Measurements from ENCODE around the gene FAM170B.

The FAM170B gene

GRCh38 chr10:49128854-49129253 lies 5.0 kb downstream of the FAM170B start:
- no peak overlapping the region for H3K4me3 ChIP-seq (ENCODE audit: low read depth, low read length)
- no peak overlapping the region for H3K27ac ChIP-seq (ENCODE audit: extremely low read depth, low read depth, low read length)
- no peaks in the 10 kb centered on the region for H3K4me1 ChIP-seq (ENCODE audit: control insufficient read depth, insufficient read depth, low read length)
- H3K9me3 ChIP-seq (ENCODE audit: control insufficient read depth, insufficient read depth, low read depth, low read length) = no peaks in the 10 kb centered on the region
- no peak for TF ChIP-seq BCL11B (tag by site-specific recombination; IDR thresholded peaks at IDR 0.05; ENCODE audit: low read depth)
- TF ChIP-seq SP2 (tag by site-specific recombination; IDR thresholded peaks at IDR 0.05) = no peak
- TF ChIP-seq GLIS2 (tag by site-specific recombination; IDR thresholded peaks at IDR 0.05) = no peak
- ChIA-PET CTCF (no interaction called here), POLR2A (no interaction called here)
- H3K36me3 ChIP-seq (ENCODE audit: control insufficient read depth in 2 of 2, insufficient read depth in 1 of 2, low read length in 2 of 2) = no peaks in the 10 kb centered on the region

DNA sequence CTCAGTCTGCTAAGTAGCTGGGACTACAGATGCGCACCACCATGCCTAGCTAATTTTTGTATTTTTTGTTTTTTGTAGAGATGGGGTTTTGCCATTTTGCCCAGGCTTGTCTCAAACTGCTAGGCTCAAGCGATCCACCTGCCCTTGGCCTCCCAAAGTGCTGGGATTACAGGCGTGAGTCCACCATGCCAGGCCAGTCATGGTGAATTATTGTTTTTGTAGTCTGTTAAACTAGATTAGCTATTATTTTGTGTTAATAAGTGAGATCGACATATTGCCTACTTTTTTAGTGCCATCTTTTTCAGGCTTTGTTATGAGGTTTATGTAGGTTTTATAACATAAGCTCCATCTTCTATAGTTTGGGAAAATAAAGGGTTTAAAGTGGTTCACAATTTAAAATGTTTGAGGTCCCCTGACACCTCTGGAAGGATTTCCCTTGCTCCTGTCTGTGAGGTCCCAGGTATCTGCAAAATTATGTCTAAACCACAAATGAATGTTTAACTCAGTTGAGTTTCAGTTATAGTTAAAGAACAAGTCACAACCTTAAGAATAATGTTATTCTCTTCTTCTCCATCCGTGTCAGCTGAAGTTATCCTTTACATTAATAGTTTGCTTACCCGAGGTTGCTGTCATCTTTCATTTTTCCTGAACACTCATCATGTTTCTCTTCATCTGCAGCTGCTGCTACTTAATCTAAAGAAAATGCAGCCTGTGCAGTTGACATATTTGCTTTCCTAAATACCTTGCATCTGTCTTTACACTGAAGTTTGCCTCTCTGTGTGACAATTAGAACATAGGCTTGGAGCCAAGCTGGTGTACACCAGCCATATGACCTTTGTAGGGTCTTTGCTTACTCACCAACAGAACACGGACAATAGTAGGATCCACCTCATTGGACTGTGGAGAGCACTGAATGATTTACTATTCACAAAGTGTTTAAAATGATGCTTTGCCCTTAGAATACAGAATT lies 9.6 kb downstream of the FAM170B start:
- CTCF ChIA-PET = interaction anchor here (0.5 kb wide), 1 partner anchor 468 kb away, joined by 6 read pairs; no protein-coding TSS in a partner anchor
- H3K4me1 ChIP-seq (ENCODE audit: control insufficient read depth, insufficient read depth, low read length) = no peaks in the 10 kb centered on the region
- no peaks in the 10 kb centered on the region for H3K9me3 ChIP-seq (ENCODE audit: control insufficient read depth, insufficient read depth, low read depth, low read length)
- TF ChIP-seq ZNF335 (tag by site-specific recombination; conservative IDR thresholded peaks at IDR 0.05) (no peak), ZNF394 (tag by site-specific recombination; IDR thresholded peaks at IDR 0.05; ENCODE audit: borderline replicate concordance) (no peak), ZNF114 (tag by site-specific recombination; IDR thresholded peaks at IDR 0.05) (no peak), KLF7 (tag by site-specific recombination; IDR thresholded peaks at IDR 0.05; ENCODE audit: borderline replicate concordance) (no peak), ZNF132 (tag by site-specific recombination; IDR thresholded peaks at IDR 0.05; ENCODE audit: borderline replicate concordance) (no peak), ZNF239 (tag by site-specific recombination; IDR thresholded peaks at IDR 0.05) (no peak), GLIS2 (tag by site-specific recombination; IDR thresholded peaks at IDR 0.05) (no peak), ZNF473 (tag by site-specific recombination; IDR thresholded peaks at IDR 0.05) (no peak), ZNF169 (tag by site-specific recombination; IDR thresholded peaks at IDR 0.05) (no peak), ZNF692 (tag by site-specific recombination; IDR thresholded peaks at IDR 0.05) (no peak), ZNF830 (tag by site-specific recombination; IDR thresholded peaks at IDR 0.05; ENCODE audit: low read depth) (no peak)
- TF ChIP-seq, protein P1, sequence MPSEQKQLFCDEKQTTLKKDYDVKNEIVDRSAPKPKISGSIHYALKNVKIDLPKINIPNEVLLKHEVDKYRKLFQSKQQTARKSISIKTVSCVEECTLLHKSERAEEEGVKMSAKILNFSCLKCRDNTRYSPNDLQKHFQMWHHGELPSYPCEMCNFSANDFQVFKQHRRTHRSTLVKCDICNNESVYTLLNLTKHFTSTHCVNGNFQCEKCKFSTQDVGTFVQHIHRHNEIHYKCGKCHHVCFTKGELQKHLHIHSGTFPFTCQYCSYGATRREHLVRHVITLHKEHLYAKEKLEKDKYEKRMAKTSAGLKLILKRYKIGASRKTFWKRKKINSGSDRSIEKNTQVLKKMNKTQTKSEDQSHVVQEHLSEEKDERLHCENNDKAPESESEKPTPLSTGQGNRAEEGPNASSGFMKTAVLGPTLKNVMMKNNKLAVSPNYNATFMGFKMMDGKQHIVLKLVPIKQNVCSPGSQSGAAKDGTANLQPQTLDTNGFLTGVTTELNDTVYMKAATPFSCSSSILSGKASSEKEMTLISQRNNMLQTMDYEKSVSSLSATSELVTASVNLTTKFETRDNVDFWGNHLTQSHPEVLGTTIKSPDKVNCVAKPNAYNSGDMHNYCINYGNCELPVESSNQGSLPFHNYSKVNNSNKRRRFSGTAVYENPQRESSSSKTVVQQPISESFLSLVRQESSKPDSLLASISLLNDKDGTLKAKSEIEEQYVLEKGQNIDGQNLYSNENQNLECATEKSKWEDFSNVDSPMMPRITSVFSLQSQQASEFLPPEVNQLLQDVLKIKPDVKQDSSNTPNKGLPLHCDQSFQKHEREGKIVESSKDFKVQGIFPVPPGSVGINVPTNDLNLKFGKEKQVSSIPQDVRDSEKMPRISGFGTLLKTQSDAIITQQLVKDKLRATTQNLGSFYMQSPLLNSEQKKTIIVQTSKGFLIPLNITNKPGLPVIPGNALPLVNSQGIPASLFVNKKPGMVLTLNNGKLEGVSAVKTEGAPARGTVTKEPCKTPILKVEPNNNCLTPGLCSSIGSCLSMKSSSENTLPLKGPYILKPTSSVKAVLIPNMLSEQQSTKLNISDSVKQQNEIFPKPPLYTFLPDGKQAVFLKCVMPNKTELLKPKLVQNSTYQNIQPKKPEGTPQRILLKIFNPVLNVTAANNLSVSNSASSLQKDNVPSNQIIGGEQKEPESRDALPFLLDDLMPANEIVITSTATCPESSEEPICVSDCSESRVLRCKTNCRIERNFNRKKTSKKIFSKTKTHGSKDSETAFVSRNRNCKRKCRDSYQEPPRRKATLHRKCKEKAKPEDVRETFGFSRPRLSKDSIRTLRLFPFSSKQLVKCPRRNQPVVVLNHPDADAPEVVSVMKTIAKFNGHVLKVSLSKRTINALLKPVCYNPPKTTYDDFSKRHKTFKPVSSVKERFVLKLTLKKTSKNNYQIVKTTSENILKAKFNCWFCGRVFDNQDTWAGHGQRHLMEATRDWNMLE (tag by site-specific recombination; conservative IDR thresholded peaks at IDR 0.05; ENCODE audit: low read depth) = no peak
- H3K4me3 ChIP-seq (ENCODE audit: low read depth, low read length) = no peak overlapping the region
- no peaks in the 10 kb centered on the region for H3K36me3 ChIP-seq (ENCODE audit: control insufficient read depth in 2 of 2, insufficient read depth in 1 of 2, low read length in 2 of 2)
- POLR2A ChIA-PET = no interaction called here
- H3K27ac ChIP-seq (ENCODE audit: extremely low read depth, low read depth, low read length) = no peak overlapping the region

DNA sequence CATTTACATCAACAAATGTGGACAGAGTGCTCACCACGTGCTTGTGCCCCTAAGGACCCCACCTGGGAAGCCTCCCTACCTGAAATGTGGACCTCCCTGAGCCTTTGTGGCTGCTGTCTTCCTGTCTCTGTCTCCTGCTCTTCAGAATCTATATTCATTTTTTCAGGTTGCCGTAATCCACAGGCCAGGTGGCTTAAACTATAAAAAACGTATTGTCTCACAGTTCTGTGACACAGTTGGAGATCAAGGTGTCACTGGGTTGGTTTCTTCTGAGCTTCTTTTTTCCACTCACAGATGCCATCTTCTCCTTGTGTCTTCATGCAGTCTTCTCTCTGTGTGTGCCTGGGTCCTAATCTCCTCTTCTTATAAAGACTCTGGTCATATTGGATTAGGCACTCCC lies 12.9 kb downstream of the FAM170B start:
- H3K9me3 ChIP-seq (ENCODE audit: control insufficient read depth, insufficient read depth, low read depth, low read length) = no peaks in the 10 kb centered on the region
- H3K4me3 ChIP-seq (ENCODE audit: low read depth, low read length) = no peak overlapping the region
- no peaks in the 10 kb centered on the region for H3K4me1 ChIP-seq (ENCODE audit: control insufficient read depth, insufficient read depth, low read length)
- H3K27ac ChIP-seq (ENCODE audit: extremely low read depth, low read depth, low read length) = no peak overlapping the region
- ChIA-PET POLR2A (no interaction called here), CTCF (no interaction called here)
- no peaks in the 10 kb centered on the region for H3K36me3 ChIP-seq (ENCODE audit: control insufficient read depth in 2 of 2, insufficient read depth in 1 of 2, low read length in 2 of 2)
- no peak for TF ChIP-seq ZNF23 (tag by site-specific recombination; IDR thresholded peaks at IDR 0.05; ENCODE audit: borderline replicate concordance)
- TF ChIP-seq ZIC2 (tag by site-specific recombination; IDR thresholded peaks at IDR 0.05) = no peak
- no peak for TF ChIP-seq ZNF302 (tag by site-specific recombination; IDR thresholded peaks at IDR 0.05; ENCODE audit: low read depth)
- TF ChIP-seq ZNF776 (tag by site-specific recombination; IDR thresholded peaks at IDR 0.05; ENCODE audit: borderline replicate concordance) = no peak
- no peak for TF ChIP-seq ZNF16 (tag by site-specific recombination; IDR thresholded peaks at IDR 0.05; ENCODE audit: low read depth)
- TF ChIP-seq ZNF600 (tag by site-specific recombination; IDR thresholded peaks at IDR 0.05) = no peak
- no peak for TF ChIP-seq ZNF24 (tag by site-specific recombination; IDR thresholded peaks at IDR 0.05)
- TF ChIP-seq KLF8 (tag by site-specific recombination; IDR thresholded peaks at IDR 0.05) = no peak
- TF ChIP-seq, protein P2, sequence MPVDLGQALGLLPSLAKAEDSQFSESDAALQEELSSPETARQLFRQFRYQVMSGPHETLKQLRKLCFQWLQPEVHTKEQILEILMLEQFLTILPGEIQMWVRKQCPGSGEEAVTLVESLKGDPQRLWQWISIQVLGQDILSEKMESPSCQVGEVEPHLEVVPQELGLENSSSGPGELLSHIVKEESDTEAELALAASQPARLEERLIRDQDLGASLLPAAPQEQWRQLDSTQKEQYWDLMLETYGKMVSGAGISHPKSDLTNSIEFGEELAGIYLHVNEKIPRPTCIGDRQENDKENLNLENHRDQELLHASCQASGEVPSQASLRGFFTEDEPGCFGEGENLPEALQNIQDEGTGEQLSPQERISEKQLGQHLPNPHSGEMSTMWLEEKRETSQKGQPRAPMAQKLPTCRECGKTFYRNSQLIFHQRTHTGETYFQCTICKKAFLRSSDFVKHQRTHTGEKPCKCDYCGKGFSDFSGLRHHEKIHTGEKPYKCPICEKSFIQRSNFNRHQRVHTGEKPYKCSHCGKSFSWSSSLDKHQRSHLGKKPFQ (tag by site-specific recombination; IDR thresholded peaks at IDR 0.05) = no peak
- no peak for TF ChIP-seq ZNF37A (tag by site-specific recombination; IDR thresholded peaks at IDR 0.05)
